NCI-H1694 (cell line): ENCODE measurements around the gene PLA1A.
"Not testable (repeated sequence)": the region's sequence is repeated elsewhere in the genome, so short reads cannot be mapped to it uniquely, and the experiment has no call there.

Source experiments
- DNase-seq: peaks from one replicate; lab custom pipeline; 2025; lab: John Stamatoyannopoulos, UW

The PLA1A gene

DNA sequence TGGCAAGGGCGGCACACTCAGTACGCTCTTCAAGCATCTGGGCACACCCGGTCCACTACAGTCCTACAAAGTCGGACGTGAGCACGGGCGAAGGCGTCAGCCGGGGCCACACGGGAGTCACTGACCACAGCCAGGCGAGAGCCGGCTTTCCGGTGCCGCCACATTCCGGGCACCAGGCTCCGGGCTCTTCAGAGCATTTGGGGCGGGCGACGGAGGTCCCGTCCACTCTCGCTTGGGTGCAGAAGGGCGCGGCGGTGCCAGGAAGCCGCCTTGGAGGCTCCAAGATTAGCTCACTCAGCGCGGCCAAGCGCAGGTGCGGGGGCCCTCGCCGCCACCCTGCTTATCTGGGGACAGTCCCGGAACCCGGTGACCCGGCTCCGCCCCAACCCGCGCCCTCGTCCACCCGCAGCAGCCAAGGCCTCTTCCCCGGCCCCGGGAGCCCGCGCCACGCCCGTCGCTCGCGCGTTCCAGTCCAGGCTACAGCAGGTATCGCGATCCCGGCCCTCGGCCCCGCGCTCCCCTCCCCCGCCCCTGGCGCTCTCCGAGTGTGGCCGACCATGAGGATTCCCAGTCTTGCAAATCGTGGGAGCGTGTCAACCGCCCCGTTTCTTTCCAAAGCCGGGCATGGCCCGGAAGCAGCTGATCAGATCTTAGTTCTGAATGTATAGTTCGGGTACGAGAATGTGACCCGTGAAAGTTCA, 18.2 kb upstream of the PLA1A start, which contains the start of gene ADPRH:
Gene ADPRH, plus strand, starts transcription at position 127 of the 701 bp plus-strand sequence. CDS start 2,678 bp downstream, outside the sequence.
- DNase-seq, result no peak

DNA sequence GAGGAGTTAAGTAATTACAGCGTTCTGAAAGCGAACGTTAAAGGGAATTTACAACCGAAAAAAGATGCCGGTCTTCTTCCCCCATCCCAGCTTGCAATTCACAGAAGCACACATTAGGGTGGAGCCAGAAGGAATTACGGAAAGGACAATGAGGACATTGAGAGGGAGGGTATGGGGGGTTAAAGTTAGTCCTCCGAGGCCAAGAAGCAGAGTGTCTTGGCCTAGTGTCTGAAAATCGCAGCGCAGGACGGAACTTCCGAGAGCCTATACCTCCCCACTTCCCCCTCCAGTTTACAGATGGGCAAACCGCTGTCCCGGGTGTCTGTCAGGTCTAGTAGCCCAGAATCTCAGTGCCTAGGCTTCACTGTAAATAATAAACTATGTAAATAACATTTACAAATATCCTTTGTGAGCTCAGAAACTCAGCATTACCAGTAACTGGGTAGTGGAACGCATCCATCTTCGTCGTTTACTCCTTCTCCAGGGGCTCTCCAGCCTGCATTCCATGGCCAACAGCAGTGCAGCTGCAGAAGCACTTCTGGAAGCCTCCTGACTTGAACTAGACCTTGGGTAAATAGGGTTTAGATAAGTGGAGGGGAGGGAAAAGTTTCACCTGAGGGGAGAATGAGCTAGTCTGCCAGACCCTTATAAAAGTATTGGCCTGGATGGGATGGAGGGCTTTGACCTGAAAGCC, 17.5 kb upstream of the PLA1A start:
- DNase-seq, result no peak

DNA sequence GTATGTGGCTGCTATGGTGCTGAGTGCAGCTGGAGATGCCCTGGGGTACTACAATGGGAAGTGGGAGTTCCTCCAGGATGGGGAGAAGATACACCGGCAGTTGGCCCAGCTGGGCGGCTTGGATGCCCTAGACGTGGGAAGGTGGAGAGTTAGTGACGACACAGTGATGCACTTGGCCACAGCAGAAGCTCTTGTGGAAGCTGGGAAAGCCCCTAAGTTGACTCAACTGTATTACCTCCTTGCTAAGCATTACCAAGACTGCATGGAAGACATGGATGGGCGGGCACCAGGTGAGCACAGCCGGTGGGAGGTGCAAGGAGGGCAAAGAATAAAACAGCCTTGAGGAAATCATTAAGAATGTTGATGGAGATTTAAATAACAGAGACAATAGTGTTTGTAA, 15.5 kb upstream of the PLA1A start:
- DNase-seq, result no peak

DNA sequence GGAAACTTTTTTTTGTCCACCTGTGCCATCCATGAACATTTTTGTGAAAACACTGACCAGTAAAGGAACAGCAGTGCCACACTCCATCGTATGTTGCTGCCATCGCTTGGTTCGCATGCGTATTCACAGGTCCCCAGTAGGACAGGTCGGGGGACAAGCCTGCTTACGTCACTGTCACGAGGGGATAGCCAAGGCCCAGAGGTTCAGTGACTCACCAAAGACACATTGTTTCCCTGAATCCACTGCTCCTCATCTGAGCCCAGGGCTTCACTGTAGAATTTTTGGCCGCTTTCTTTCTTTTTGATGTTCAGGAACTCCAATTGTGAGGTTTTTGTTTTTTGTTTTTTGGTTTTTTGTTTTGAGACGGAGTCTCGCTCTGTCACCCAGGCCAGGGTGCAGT, 12.5 kb upstream of the PLA1A start:
- DNase-seq, result no peak

DNA sequence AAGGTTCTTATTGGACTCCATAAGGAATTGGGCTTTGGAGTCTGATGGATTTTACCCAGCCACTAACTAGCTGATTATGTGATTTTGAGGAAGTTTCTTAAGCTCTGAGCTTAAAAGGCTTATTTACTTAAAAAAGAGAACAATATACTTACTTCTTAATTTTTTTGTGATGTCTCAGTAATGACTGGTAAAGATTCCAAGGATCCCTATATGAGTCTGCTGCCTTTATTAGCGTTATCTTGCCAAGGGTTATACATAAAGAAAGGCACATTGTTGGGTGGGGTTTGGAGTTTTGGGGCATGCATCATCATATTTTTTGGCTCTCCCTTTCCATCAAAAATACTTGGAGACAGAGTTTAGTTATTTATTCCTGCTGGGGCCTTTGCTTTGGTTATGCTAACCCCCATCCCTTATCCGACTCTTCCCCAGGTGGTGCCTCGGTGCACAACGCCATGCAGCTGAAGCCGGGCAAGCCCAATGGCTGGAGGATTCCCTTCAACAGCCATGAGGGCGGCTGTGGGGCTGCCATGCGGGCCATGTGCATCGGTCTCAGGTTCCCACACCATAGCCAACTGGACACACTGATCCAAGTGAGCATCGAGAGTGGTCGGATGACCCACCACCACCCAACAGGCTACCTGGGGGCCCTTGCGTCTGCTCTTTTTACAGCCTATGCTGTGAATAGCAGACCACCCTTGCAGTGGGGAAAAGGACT, 11.7 kb upstream of the PLA1A start:
- DNase-seq, result no peak

DNA sequence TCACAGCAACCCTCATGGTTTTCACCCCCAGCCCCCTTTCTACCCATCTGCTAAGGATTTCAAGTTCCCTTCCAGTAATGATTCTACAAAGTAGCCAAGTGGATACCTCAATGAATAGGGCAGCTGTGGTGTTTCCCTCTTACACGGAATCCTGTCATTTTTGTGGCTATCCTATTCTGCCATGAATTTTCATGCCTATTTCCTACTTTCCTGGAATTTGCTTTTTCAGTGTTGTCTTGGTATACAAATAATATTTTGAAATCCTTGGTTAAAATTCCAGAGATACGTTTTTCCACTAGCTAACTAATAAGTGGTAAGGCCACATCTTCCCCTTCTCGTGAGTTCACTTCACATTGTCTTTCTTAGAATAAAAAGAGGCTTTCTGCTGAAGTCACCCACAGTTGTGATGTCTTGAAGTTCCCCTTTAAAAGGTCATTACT, 10.9 kb upstream of the PLA1A start:
- no peak for DNase-seq

DNA sequence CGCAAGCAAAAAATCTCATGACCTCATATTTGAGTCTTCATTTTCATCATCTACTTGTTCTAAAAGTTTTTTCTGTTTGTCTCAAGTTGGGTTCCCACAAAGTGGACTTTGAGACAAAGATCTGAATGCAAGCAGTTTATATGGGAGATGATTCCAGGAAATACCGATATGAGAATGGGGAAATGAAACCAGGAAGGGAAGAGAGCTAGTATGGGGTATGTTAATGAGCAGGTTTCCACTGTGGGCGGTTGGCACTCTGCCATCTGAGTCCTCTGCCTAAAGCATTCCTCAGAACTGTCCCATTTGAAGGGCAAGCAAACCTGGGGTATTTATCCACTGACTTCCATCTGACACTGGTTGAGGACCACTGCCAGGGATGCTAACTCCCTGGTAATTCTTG, 9.6 kb upstream of the PLA1A start:
- no peak for DNase-seq

DNA sequence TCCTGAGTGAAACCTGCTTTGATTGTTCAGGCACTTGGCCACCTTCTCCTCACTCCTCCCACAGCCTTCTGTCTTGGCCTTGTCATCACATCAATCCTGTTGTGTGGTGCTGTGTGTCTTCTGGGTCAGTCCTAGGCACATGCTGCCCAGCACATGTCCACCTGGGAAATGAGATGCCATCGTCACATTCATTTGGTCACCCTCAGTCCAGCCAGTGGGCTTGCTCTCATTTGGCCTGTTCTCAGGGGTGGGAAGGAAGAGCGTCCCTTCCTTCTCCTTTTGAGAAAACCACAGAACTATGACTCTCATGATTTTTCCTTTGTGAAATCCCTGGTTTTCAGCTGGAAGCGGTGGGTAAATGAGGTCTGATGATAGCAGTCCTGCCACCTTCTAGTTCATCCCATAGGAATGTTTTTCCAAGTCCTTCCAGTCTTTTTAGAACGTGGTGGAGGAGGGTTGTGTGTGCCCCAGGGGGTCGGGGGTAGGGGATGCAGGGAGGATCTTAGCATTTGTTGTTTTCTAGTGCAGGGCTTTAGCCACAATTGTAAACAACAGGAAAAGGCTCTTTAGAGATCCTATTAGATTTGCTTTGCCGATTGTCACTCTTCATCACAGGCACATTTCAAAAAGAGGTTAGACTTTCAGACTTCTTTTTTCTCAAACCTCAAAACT, 8.4 kb upstream of the PLA1A start:
- DNase-seq, result no peak

DNA sequence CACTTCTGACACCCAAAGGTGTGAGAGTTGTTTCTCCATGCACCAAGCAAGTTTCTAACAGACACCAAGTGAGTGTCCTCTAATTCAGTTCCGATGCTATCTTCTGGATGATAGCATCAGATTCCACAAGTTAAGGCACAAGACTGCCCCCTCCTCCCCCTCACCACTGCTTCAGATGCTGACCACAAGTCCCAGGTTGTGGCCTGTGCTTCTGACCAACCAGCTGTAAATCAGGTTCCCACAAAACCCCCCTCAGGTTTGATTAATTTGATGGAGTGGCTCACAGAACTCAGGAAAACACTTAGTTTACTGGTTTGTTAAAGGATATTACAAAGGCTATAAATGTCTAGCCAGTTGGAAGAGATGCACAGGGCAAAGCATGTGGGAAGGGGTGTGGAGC, 7.0 kb upstream of the PLA1A start:
- DNase-seq, result no peak

DNA sequence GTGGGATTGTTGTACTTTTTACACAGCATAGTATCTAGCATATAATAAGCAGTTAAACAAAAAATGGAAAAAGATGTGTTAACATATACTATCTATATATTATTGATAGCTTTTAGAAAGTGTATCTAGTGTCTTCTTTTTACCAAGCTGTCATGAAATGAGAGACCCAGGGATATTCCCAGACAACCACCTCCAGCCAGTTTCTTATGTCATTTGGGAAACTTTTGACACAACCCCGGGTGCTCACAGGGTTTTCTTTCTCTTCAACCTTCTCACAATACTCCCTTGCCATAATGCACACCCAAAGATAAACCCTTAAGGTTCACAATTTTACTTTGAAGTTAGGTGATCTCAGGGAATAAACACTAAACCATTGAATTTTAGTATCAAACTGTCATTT, 4.8 kb upstream of the PLA1A start:
- no peak for DNase-seq

DNA sequence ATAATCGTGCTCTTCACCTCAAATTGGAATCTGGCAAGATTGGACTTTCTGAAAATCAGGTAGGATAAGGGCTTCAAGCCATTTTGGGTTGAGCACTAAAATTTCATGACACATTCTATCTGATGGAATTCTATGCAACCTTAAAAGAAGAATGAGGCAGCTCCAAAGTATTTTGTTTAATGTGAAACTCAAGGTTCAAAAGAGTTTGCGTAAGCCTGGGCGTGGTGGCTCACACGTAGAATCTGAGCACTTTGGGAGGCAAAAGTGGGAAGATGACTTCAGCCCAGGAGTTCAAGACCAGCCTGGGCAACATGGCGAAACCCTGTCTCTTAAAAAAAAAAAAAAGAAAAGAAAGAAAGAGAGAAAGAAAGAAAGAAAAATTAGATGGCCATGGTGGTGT, 3.6 kb upstream of the PLA1A start:
- DNase-seq, result no peak

DNA sequence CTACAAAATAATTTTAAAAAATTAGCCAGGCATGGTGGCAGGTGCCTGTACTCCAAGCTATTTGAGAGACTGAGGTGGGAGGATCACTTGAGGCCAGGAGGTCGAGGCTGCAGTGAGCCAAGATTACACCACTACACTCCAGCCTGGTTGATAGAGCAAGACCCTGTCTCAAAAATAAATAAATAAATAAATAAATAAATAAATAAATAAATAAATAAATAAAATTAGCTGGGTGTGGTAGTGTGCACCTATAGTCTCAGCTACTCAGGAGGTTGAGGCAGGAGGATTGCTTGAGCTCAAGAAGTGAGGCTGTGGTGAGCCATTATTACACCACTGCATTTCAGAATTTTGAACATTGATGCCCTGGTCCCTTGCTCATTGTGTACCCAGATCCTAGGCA, 2.8 kb upstream of the PLA1A start:
- DNase-seq, result not testable (repeated sequence)

DNA sequence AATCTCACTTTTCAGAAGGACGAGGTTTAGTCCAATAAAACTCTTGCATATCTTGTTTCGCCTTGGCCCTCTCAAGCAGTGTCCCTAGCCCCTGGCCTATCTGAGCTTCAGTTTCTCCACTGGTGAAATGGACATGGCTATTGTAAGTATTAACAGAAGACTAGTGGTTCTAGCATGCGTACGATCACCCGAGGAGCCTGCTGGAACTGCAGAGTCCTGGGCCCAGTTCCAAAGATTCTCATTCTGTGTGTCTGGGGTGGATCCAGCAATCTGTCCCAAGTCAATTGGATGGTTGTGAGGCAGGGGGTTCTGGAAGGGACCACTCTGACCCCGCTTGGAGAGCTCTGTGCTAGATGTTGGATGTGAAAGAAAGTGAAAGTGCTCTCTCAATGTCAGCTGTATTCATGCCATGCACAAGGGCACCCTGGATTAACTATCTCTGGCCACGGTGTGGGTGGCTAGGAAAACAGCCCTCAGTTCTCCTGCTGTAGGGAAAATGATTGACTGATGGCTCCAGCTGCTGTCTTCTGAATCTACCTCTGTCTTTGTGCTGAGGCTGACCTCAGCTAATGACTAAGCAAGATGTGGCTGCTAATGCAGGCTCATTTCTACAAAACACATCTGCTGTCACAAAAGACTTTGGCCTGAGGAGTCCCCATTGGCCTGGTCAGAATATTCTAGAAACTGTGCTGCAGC, 1.9 kb upstream of the PLA1A start:
- no peak for DNase-seq

DNA sequence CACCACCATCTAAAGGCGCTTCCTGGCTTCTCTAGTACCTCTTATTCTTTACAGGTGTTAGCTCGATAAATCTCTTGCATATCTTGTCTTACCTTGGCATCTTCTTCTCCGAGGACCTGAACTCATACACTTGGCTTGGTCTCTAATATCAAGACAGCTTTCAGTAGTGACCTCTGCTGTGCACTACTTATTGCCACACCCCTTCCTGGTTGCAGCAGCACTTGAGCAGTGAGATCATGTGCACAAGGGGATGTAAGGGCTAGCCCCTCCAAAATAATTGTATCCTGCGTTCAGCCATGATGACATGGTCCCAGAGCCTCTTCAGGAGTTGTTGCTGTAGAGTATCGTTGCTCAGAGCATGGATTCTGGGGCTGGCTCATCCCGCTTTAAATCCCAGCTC, 1.3 kb upstream of the PLA1A start:
- DNase-seq, result no peak

DNA sequence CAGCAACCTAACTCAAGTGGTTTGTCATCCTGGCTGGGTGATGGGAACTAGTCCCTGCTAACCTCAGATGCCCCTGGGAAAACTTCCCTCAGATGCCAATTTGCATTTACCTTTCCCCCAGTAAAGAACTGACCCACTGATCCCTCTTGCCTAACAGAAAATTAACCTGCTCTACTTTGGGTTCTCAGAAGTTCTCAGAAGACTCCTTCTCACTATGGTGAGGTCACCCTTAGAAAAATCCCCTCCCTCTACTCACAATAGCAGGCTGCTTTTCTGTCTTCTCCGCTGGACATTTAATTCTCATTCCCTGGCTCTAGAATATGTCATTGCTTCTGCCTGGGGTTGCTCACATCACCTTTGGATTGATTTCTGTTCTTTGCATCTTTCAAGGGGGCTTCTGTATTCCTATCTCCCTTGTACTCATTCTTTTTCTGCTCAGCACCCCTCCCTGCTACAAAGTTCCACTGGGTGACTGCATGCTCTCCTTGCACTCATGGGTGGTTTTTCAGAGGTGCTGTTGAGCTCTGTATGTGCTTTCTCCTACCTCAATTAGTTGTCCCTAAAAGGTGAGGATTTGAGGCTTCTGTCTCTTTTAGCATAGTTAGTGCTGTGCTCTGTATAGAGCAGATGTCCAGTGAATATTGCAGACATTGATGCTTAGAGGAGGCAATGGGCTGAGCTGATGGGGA, 869 bp downstream of the PLA1A start:
- DNase-seq, result no peak

DNA sequence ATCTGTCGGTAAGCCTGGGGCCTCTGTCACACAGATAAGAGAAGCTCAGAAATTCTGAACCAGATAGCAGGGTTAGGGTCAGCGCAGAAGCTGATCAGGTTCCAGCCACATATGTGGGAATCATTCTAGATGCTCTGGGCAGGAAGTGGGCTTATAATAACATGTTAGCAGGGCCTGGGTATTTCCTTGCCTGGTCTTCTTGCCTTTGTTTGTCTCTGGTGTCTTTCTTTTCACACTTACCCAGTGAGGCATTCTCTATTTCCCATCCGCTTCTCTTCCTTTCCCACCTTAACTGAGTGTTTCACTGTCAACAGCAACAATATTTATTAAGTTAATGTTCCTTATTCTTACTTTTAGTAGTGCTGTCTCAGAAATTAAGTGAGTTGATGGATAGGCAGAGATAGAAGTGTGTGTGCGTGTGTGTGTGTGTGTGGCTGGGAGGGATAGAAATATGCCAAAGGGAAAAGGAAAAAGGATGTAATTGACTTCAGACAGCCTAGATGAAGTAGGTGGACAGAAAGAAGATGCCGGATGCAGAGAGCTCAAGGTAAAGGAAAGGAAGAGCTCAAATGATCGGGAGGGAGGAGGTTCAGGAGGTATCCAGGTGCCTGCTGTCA, 2.0 kb downstream of the PLA1A start:
- no peak for DNase-seq

DNA sequence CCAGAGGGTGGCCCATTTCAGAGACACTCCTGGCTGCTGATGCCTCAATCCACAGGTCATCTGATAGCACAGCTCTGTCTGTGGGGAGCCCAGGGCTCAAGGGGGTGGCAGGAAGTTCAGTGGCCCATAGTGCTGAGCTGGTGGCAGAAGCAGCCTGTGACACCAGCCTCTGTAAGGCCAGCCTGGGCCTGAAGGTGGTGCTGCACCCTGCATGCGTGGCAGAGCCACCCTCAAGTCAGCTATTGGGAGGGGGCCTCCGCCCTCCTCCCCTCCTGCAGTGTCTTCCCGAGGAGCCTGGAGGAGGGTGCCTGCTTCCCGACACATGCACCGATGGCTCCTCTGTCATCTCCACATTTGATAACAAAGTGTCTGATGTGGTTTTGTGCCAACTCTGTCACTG, 3.0 kb downstream of the PLA1A start:
- no peak for DNase-seq

DNA sequence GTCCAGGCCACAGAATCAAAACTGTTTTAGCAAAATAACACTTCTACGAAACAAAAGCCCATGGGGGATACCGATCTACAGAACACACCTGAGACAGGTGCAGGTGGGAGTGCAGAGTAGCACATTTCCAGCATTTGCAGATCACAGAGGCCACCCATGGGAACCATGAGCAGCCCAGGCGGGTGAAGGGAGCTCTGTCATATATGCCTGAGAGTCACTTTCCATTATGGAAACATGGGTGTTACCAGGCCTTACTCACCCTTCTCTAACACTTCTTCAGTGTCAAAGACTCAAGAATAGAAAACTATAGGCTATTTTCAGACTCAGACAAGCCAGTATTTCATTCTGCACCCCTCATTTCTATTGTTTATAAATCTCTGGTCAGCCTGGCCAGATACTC, 3.5 kb downstream of the PLA1A start:
- no peak for DNase-seq

DNA sequence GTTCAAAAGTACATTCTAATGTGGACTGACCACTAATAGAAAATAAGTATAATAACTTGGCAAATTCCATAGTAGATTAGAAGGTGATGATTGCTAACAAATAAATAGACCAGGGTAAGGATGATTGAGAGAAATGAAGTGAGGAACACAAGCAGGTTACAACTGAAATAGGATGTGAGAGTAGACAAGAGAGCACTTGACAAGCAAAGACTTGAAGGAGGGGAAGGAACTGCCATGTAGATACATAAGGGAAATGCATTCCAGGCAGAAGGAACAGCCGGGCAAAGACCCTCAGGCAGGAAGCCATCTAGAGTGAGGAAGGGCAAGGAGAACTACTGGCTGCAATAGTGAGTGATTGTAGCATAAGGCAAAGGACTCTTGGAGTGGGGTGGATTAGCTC, 5.0 kb downstream of the PLA1A start:
- no peak for DNase-seq

DNA sequence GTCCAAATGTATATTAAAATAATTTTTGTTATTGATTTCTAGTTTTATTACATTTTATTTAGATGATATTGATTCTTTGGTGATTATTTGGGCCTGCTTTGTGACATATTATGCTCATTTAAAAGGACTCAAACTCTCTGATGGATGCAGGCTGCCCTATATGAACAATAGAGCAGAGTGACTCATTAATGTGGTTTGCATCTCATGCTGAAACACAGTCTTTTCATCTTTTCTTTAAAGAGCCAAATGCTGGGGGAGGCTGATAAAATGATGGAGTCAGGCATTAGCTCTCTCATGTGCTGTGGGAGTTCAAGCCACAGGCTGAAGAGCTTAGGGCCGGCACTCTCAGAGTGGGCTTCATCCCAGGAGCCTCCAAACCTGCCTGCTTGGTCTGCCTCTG, 7.2 kb downstream of the PLA1A start:
- no peak for DNase-seq
